ENCODE data around the gene ARHGEF9.

- no peak for TF ChIP-seq CTCF (IDR thresholded peaks at IDR 0.05)
- TF ChIP-seq POLR2A (IDR thresholded peaks at IDR 0.05), result no peak
- TF ChIP-seq POLR2AphosphoS5 (IDR thresholded peaks at IDR 0.05), result no peak
Measured at GRCh38 chrX:63768760-63769159, 16.3 kb downstream of the ARHGEF9 start.
